GM18511 (cell line): ENCODE measurements around the gene SBF1.
"Not testable (repeated sequence)": the region's sequence is repeated elsewhere in the genome, so short reads cannot be mapped to it uniquely, and the experiment has no call there.

Experiments
- ATAC-seq: cut with Tn5 transposase; IDR thresholded peaks from one replicate; pipeline ENCODE4 v1.9.1; 2021; ENCODE audit warnings: mild to moderate bottlenecking, moderate library complexity; ENCODE audit not compliant: unreplicated experiment

Gene SBF1

GRCh38 chr22:50434849-50435248 lies 40.0 kb downstream of the SBF1 start:
- ATAC-seq, result no peak

GRCh38 chr22:50432877-50433510 lies 41.8 kb downstream of the SBF1 start:
- ATAC-seq, result not testable (repeated sequence)

- no peak for ATAC-seq
Measured at GRCh38 chr22:50432131-50432876, 42.5 kb downstream of the SBF1 start.

- ATAC-seq, result no peak
Measured at GRCh38 chr22:50425179-50425916, 49.5 kb downstream of the SBF1 start.

GRCh38 chr22:50423956-50424355 lies 50.9 kb downstream of the SBF1 start:
- no peak for ATAC-seq

- ATAC-seq, result no peak
Measured at GRCh38 chr22:50422961-50423815, 51.6 kb downstream of the SBF1 start.

GRCh38 chr22:50422046-50422445 lies 52.8 kb downstream of the SBF1 start:
- ATAC-seq, result no peak

GRCh38 chr22:50420581-50420980 lies 54.3 kb downstream of the SBF1 start:
- no peak for ATAC-seq

- ATAC-seq, result no peak
Measured at GRCh38 chr22:50420015-50420414, 54.8 kb downstream of the SBF1 start.

- ATAC-seq, result no peak
Measured at GRCh38 chr22:50419116-50419515, 55.7 kb downstream of the SBF1 start.

GRCh38 chr22:50418624-50419023 lies 56.2 kb downstream of the SBF1 start:
- ATAC-seq, result no peak

GRCh38 chr22:50417411-50418210 lies 57.2 kb downstream of the SBF1 start:
- ATAC-seq, result no peak

- ATAC-seq, result no peak
Measured at GRCh38 chr22:50416996-50417395, 57.8 kb downstream of the SBF1 start.

- ATAC-seq, result no peak
Measured at GRCh38 chr22:50415426-50415825, 59.4 kb downstream of the SBF1 start.

- no peak for ATAC-seq
Measured at GRCh38 chr22:50414476-50415248, 60.2 kb downstream of the SBF1 start.

GRCh38 chr22:50408954-50409353 lies 65.9 kb downstream of the SBF1 start:
- ATAC-seq, result not testable (repeated sequence)

GRCh38 chr22:50408311-50408710 lies 66.5 kb downstream of the SBF1 start:
- ATAC-seq, result no peak

- no peak for ATAC-seq
Measured at GRCh38 chr22:50406416-50407170, 68.2 kb downstream of the SBF1 start.

- no peak for ATAC-seq
Measured at GRCh38 chr22:50403701-50404101, 71.1 kb downstream of the SBF1 start.
